GM19193 (cell line): Measurements from ENCODE around the gene ILKAP.

ENCODE experiments used
- POLR2A ChIP-seq: IDR thresholded peaks from 4 replicates; pipeline ENCODE4 v1.6.1; 2011; ENCODE audit not compliant: insufficient read depth, insufficient read length; ENCODE audit errors: extremely low read depth

ILKAP gene

GRCh38 chr2:238133499-238134392, 69.7 kb downstream of the ILKAP start:
- TF ChIP-seq POLR2A, result no peak

- no peak for TF ChIP-seq POLR2A
Measured at GRCh38 chr2:238132463-238133450, 70.7 kb downstream of the ILKAP start.

- no peak for TF ChIP-seq POLR2A
Measured at GRCh38 chr2:238131761-238132462, 71.6 kb downstream of the ILKAP start.

- no peak for TF ChIP-seq POLR2A
Measured at GRCh38 chr2:238130696-238131628, 72.5 kb downstream of the ILKAP start.

- TF ChIP-seq POLR2A, result no peak
Measured at GRCh38 chr2:238130111-238130695, 73.3 kb downstream of the ILKAP start.

- no peak for TF ChIP-seq POLR2A
Measured at GRCh38 chr2:238129166-238130010, 74.1 kb downstream of the ILKAP start.

- TF ChIP-seq POLR2A, result no peak
Measured at GRCh38 chr2:238128534-238129001, 74.9 kb downstream of the ILKAP start.

- TF ChIP-seq POLR2A, result no peak
Measured at GRCh38 chr2:238128061-238128440, 75.4 kb downstream of the ILKAP start.

GRCh38 chr2:238127165-238128060, 76.1 kb downstream of the ILKAP start:
- no peak for TF ChIP-seq POLR2A

- no peak for TF ChIP-seq POLR2A
Measured at GRCh38 chr2:238126775-238127164, 76.7 kb downstream of the ILKAP start.

GRCh38 chr2:238126338-238126737, 77.2 kb downstream of the ILKAP start:
- TF ChIP-seq POLR2A, result no peak
